Measurements from ENCODE around the gene HHAT.

Gene HHAT

GRCh38 chr1:210301615-210302000 lies 27.1 kb upstream of the HHAT start:
- TF ChIP-seq CTCF (IDR thresholded peaks at IDR 0.05) = no peak

- TF ChIP-seq CTCF (IDR thresholded peaks at IDR 0.05) = no peak
Observed at GRCh38 chr1:210302501-210302900, 26.2 kb upstream of the HHAT start.

GRCh38 chr1:210303391-210303790 lies 25.3 kb upstream of the HHAT start:
- no peak for TF ChIP-seq CTCF (IDR thresholded peaks at IDR 0.05)

- no peak for TF ChIP-seq CTCF (IDR thresholded peaks at IDR 0.05)
Observed at GRCh38 chr1:210310562-210311153, 18.0 kb upstream of the HHAT start.

GRCh38 chr1:210311726-210312493 lies 16.8 kb upstream of the HHAT start:
- no peak for TF ChIP-seq CTCF (IDR thresholded peaks at IDR 0.05)

GRCh38 chr1:210313046-210313595 lies 15.6 kb upstream of the HHAT start:
- TF ChIP-seq CTCF (IDR thresholded peaks at IDR 0.05) = no peak

GRCh38 chr1:210313921-210314320 lies 14.8 kb upstream of the HHAT start:
- no peak for TF ChIP-seq CTCF (IDR thresholded peaks at IDR 0.05)
